ENCODE data around the gene RCBTB1. TPM values are rescaled to one million over a fixed set of nuclear protein-coding genes. Genes with fewer than 3 reads are reported as not detected.

The RCBTB1 gene
- polyA plus RNA-seq, 3 donors from 2014 or later: 6.5 to 13.0 (median 10.3) TPM

DNA sequence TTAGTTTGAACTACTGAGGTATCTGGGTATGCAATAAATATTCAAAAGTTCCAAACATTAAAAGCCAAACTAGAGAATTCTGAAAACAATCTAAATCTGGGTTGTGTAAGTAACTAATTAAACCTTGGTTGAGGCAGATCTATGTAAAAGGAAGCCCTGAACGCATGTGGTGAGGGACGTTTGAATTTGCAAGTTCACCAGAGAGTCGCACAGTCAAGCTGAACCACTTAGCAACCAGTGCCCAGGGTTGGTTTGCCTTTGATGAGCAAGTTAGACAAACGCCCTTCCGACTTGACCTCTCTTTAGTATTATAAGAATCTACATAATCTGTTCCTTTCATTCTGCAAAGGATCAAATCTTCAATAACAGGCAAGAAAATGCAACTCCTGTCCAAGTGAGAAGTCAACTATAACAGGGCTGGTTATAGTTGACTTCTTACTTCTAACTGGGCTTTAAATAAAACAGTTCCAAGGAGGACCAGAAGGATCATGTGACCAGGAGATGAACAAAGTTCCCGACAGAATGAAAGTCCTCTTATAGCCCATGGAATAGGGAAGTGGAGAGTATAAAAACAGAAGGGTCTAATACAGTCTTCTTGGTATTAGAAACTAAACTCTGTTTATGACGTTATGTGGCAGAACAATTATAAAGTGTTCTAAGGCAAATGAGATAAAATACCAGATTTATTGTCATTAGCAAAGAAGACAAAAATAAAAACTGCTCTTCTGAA is 49.0 kb downstream of the RCBTB1 start:
- peaks cover 34 to 40% (median 37%) of the 10 kb centered on the region in 3 donors for H3K36me3 Mint-ChIP-seq
- no peak overlapping the region for H3K27ac Mint-ChIP-seq
- H3K9me3 Mint-ChIP-seq: no peaks in the 10 kb centered on the region
- peaks cover 2 to 14% of the 10 kb centered on the region in 2 donors for H3K4me1 Mint-ChIP-seq
- H3K4me3 Mint-ChIP-seq: no peak overlapping the region
- no peaks in the 10 kb centered on the region for H3K27me3 Mint-ChIP-seq (ENCODE audit: low read depth in 3 of 3)
- no peak for DNase-seq

DNA sequence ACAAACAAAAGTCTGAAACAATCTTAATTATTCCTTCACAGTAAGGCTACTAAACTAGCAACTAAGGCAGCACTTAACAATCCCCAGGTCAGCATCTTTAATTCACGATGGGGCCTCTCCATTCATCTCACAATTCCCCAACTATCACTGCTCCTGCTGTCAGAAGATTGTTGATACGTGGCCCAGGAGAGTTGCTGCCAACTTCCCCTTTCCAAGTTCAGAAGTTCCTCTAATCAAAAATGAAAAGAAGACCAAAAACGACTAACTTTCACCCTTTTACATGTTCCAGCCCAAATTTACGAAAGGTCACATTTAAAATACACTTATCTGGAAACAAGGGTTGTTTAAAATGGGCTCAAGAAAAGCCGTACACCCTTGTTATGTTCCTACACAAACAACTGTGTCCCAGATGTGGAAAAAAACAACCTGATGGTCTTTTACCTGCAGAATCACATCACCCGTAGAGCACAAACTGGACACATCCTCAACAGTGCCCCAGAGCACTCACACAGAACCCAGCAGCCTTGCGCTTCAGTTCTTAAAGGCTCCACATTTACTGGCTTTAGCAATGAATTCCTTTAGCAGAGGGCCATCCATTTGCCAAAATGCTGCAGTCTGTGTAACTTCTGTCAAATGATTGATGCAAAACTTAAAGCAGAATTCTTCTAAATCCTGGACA is 51.6 kb downstream of the RCBTB1 start:
- Mint-ChIP-seq H3K9me3 (no peaks in the 10 kb centered on the region), H3K27me3 (ENCODE audit: low read depth in 3 of 3) (no peaks in the 10 kb centered on the region), H3K4me3 (no peak overlapping the region), H3K27ac (peak overlapping the region in 1 of 6 donors; percentile 6), H3K36me3 (peaks cover 27 to 31% (median 31%) of the 10 kb centered on the region in 3 donors), H3K4me1 (peaks cover 8 to 17% of the 10 kb centered on the region in 2 donors)
- no peak for DNase-seq

DNA sequence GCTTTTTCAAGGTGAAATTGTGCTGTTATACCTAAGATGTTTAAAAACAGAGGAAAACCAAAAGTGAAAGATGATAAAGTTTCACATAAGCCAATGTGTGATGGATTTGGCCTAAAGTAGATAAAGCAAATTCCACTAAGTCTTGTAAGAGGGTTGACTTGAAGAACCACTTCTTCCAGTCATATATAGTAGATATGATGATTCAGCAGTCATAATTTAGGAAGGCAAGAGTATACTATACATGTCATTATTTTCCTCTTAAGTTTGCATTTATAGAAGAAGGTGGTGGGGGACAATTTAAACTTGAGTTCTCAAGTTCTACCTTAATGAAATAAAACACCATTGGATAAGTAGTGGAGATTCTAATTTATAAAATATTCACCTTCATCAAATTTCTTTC is 52.3 kb downstream of the RCBTB1 start:
- peaks cover 25 to 31% (median 31%) of the 10 kb centered on the region in 3 donors for H3K36me3 Mint-ChIP-seq
- no peak overlapping the region for H3K4me3 Mint-ChIP-seq
- no peaks in the 10 kb centered on the region for H3K27me3 Mint-ChIP-seq (ENCODE audit: low read depth in 3 of 3)
- H3K9me3 Mint-ChIP-seq: no peaks in the 10 kb centered on the region
- DNase-seq: no peak
- no peak overlapping the region for H3K27ac Mint-ChIP-seq
- H3K4me1 Mint-ChIP-seq: peaks cover 8 to 17% of the 10 kb centered on the region in 2 donors

DNA sequence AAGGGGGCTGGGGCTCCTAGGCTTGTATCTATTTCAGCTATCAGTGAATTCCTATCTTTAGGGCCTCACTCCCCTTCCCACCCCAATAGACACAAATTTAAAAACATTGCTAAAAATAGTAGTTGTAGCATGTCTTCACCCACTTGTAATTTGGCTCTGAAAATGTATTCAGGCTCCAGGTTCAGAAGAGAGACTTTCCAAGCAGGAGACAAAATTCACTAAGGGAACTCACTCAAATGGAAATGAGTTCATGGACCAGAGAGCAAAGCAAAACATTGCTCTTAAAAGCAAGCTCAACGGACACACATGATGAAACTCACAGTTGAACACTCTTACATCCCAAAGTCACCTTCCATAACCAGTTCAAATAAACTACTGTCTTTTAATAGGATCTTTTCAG is 52.8 kb downstream of the RCBTB1 start:
- Mint-ChIP-seq H3K4me1 (peaks cover 8 to 17% of the 10 kb centered on the region in 2 donors), H3K4me3 (no peak overlapping the region), H3K27me3 (ENCODE audit: low read depth in 3 of 3) (no peaks in the 10 kb centered on the region), H3K36me3 (peaks cover 21 to 27% (median 27%) of the 10 kb centered on the region in 3 donors), H3K9me3 (no peaks in the 10 kb centered on the region), H3K27ac (peak overlapping the region in 1 of 6 donors; percentile 28)
- no peak for DNase-seq

DNA sequence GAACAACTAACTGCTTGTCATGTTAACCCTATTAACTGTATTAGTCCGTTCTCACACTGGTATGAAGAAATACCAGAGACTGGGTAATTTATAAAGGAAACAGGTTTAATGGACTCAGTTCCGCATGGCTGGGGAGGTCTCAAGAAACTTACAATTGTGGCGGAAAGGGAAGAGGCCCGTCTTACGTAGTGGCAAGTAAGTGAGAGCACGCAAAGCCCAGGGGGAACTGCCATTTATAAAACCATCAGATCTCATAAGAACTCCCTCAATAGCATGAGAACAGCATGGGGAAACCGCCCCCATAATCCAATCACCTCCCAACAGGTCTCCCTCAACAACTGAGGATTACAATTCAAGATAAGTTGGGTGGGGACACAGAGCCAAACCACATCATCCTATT is 54.9 kb downstream of the RCBTB1 start:
- H3K4me1 Mint-ChIP-seq: peaks cover 8 to 17% of the 10 kb centered on the region in 2 donors
- no peaks in the 10 kb centered on the region for H3K9me3 Mint-ChIP-seq
- peak overlapping the region in 5 of 6 donors; percentile 13 to 80 (median 55) for H3K27ac Mint-ChIP-seq
- no peak for DNase-seq
- no peak overlapping the region for H3K4me3 Mint-ChIP-seq
- peaks cover 18 to 25% (median 19%) of the 10 kb centered on the region in 3 donors for H3K36me3 Mint-ChIP-seq
- no peaks in the 10 kb centered on the region for H3K27me3 Mint-ChIP-seq (ENCODE audit: low read depth in 3 of 3)

DNA sequence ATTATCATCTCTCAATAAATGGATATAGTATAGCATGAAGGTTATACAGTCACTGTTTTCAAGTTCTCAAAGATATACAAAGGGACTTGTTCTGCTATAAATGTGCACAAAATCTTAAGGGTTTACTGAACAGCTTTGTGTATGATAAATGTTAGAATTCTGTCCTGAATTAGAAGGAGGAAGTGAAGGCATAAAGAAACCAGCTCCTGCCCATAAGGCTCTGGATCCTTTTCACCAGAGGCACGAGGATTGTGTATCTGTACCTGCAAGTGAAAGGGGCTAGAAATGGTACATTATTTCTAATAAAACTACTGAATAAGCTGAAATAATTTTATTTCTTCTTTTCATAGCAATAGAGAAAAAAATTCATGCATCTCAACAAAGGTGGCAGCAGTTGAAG is 57.2 kb downstream of the RCBTB1 start:
- no peak for DNase-seq
- peaks cover 12 to 28% (median 15%) of the 10 kb centered on the region in 3 donors for H3K36me3 Mint-ChIP-seq
- H3K9me3 Mint-ChIP-seq: no peaks in the 10 kb centered on the region
- peak overlapping the region in 4 of 6 donors; percentile 21 to 72 (median 62) for H3K27ac Mint-ChIP-seq
- no peaks in the 10 kb centered on the region for H3K27me3 Mint-ChIP-seq (ENCODE audit: low read depth in 3 of 3)
- H3K4me3 Mint-ChIP-seq: no peak overlapping the region
- H3K4me1 Mint-ChIP-seq: peaks cover 8 to 17% of the 10 kb centered on the region in 2 donors

DNA sequence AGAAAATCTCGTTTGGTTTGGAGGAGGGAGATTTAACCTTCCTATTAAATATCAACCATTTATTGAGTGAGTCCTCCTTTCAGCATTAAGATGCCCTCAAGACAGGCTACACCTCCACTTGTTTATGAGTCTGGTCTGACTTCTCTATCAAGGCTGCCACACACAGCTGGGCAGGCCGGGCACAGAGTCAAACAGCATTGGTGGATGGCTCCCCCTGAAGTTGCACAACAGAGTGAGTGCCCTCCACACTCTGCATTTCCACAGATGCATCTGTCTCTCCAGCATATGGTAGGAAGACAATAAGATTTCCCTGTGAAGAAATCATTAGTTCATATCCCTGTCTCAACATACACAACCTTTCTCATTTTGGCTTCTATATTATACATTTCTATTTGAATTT is 58.2 kb downstream of the RCBTB1 start:
- Mint-ChIP-seq H3K36me3 (peaks cover 11 to 28% (median 18%) of the 10 kb centered on the region in 3 donors), H3K4me1 (peaks cover 6 to 17% of the 10 kb centered on the region in 2 donors), H3K9me3 (no peaks in the 10 kb centered on the region), H3K27me3 (ENCODE audit: low read depth in 3 of 3) (no peaks in the 10 kb centered on the region), H3K4me3 (no peak overlapping the region), H3K27ac (peak overlapping the region in 5 of 6 donors; percentile 20 to 60 (median 40))
- DNase-seq: no peak

DNA sequence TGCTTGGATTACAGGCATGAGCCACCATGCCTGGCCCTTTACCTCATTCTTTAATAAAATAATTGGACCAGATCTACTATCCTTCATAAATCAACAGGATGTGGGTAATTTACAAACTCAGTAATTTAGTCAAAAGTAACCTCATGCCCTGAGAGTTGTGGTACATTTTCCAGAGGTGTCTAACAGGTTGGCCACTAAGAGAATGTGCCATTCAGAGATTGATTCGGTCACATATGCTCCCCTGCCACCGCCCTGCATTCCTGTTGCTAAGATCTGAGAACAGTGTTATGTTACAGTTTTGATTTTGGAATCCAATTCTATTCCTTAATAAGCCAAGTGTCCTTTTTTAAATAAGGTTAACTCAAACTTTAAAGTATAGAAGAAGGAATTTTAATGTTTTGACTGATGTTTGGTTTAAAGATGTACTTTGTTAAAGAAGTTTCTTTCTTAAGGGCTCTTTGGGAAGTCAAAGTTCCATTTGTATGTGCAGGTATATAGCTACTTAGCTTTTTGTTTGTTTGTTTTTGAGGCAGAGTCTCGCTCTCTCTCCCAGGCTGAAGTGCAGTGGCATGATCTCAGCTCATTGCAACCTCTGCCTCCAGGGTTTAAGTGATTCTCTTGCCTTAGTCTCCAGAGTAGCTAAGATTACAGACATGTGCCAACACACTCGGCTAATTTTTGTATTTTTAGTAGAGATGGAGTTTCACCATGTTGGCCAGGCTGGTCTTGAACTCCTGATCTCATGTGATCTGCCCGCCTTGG is 60.4 kb downstream of the RCBTB1 start:
- Mint-ChIP-seq H3K27ac (peak overlapping the region in 2 of 6 donors; percentile 34 to 40), H3K27me3 (ENCODE audit: low read depth in 3 of 3) (peaks cover 0 to 1% (median 0%) of the 10 kb centered on the region in 3 donors), H3K9me3 (no peaks in the 10 kb centered on the region), H3K36me3 (peaks cover 11 to 29% (median 22%) of the 10 kb centered on the region in 3 donors), H3K4me3 (no peak overlapping the region), H3K4me1 (no peaks in the 10 kb centered on the region)
- DNase-seq: no peak

DNA sequence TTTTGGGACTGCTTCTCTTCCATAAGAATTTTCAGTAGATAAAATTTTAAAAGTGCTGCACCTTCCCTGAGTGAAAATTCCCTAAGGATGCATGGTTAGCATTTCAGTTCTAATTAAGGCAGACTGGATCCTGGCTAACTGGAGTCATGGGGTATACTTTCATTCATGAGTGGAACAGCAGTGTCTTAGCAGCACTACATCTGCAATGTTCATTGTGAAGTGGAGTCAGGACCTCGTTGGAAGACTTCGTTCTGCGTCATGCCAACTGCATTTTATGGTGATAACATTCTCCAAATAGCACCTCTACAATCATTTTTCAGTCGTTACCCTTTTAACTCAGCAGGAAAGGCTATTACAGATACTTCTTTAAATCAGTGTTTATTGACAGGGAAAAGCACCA is 64.1 kb downstream of the RCBTB1 start:
- Mint-ChIP-seq H3K36me3 (peaks cover 17 to 35% (median 33%) of the 10 kb centered on the region in 3 donors), H3K27ac (peak overlapping the region in 1 of 6 donors; percentile 60)

DNA sequence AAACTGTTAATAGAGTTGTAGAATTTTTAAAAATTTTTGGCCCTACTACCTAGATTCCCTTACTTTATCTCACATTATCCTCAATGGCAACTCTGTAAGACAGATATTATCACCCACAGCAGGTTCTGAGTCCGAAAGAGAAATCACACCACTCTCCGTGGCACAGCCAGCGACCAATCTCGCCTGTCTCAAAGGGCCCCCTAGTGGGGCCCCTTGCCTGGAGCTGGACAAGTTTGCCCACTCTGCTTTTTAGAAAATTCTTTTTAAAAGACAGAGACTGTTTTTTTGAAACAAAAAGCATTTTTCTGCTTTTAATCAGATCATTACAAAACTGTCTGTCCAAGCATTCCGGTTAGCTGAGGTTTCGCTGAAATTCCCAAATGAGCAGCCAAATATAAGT is 67.9 kb downstream of the RCBTB1 start:
- H3K4me3 Mint-ChIP-seq: no peak overlapping the region
- peak overlapping the region in 1 of 6 donors; percentile 62 for H3K27ac Mint-ChIP-seq
- H3K27me3 Mint-ChIP-seq (ENCODE audit: low read depth in 3 of 3): peaks cover 0 to 3% (median 0%) of the 10 kb centered on the region in 3 donors
- H3K36me3 Mint-ChIP-seq: peaks cover 22 to 49% (median 46%) of the 10 kb centered on the region in 3 donors
- H3K4me1 Mint-ChIP-seq: peaks cover 1 to 6% of the 10 kb centered on the region in 2 donors
- H3K9me3 Mint-ChIP-seq: no peaks in the 10 kb centered on the region
- no peak for DNase-seq

More for the DNA sequence above, 64.1 kb downstream of the RCBTB1 start:
- peaks cover 0 to 2% of the 10 kb centered on the region in 2 donors for H3K4me1 Mint-ChIP-seq
- no peak for DNase-seq
- no peaks in the 10 kb centered on the region for H3K9me3 Mint-ChIP-seq
- H3K27me3 Mint-ChIP-seq (ENCODE audit: low read depth in 3 of 3): peaks cover 0 to 3% (median 0%) of the 10 kb centered on the region in 3 donors
- H3K4me3 Mint-ChIP-seq: no peak overlapping the region

DNA sequence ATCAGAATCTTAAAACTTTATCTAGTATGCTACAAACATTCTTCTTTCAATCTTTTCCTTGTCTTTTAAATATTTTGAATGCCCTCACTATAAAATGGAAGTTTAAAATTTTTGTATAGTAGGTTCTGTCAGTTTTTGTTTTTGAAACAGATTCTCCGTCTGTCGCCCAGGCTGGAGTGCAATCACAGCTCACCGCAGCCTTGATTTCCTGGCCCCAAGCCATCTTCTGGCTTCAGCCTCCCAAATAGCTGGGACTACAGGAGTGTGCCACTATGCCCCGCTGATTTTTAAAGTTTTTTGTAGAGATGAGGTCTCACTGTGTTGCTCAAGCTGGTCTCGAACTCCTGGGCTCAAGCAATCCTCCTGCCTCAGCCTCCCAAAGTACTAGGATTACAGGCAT is 68.9 kb downstream of the RCBTB1 start:
- H3K36me3 Mint-ChIP-seq: peaks cover 25 to 57% (median 46%) of the 10 kb centered on the region in 3 donors

DNA sequence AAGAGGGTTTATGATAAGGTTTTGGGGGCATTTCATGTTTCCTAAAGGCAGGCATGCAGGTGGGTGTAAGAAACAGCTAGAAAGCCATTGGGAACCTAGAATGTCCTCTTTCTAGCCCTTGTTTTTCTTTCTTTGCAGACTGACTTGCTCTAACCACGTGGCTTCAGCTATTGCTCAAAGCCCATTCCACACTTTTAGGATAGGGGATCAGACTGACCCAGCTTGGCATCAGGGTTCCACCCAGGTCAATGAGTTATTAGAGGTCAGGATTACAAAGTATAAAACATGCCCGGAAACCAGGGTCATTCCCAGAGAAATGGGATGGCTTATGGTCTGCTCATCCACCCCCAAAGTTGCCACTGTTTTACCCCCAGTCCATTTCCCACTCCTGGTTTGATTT is 72.8 kb downstream of the RCBTB1 start:
- no peak overlapping the region for H3K4me3 Mint-ChIP-seq
- H3K36me3 Mint-ChIP-seq: peaks cover 17 to 52% (median 38%) of the 10 kb centered on the region in 3 donors
- DNase-seq: no peak
- H3K9me3 Mint-ChIP-seq: no peaks in the 10 kb centered on the region
- H3K27me3 Mint-ChIP-seq (ENCODE audit: low read depth in 3 of 3): no peaks in the 10 kb centered on the region
- peak overlapping the region in 2 of 6 donors; percentile 5 to 64 for H3K27ac Mint-ChIP-seq
- H3K4me1 Mint-ChIP-seq: peaks cover 12 to 29% of the 10 kb centered on the region in 2 donors

More for the DNA sequence above, 68.9 kb downstream of the RCBTB1 start:
- no peaks in the 10 kb centered on the region for H3K9me3 Mint-ChIP-seq
- H3K4me3 Mint-ChIP-seq: no peak overlapping the region
- DNase-seq: no peak
- H3K4me1 Mint-ChIP-seq: peaks cover 6 to 9% of the 10 kb centered on the region in 2 donors
- H3K27ac Mint-ChIP-seq: peak overlapping the region in 1 of 6 donors; percentile 24
- H3K27me3 Mint-ChIP-seq (ENCODE audit: low read depth in 3 of 3): peaks cover 0 to 3% (median 0%) of the 10 kb centered on the region in 3 donors

DNA sequence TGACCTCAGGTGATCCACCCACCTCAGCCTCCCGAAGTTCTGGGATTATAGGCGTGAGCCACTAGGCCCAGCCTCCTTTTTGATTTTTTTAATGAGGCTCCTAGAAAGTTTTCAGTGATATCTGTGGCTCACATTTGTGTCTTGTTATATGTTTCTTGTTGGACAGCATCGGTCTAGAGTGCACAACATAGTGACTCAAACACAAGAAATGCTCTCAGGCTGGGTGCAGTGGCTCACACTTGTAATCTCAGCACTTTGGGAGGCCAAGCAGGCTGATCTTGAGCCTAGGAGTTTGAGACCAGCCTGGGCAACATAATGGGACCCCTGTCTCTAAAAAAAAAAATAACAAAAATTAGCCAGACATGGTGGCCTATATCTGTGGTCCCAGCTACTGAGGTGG is 81.4 kb downstream of the RCBTB1 start:
- no peaks in the 10 kb centered on the region for H3K27me3 Mint-ChIP-seq (ENCODE audit: low read depth in 3 of 3)
- peaks cover 30 to 51% of the 10 kb centered on the region in 2 donors for H3K4me1 Mint-ChIP-seq
- DNase-seq: no peak
- no peak overlapping the region for H3K27ac Mint-ChIP-seq
- H3K4me3 Mint-ChIP-seq: no peak overlapping the region
- H3K9me3 Mint-ChIP-seq: no peaks in the 10 kb centered on the region
- peaks cover 4 to 12% (median 10%) of the 10 kb centered on the region in 3 donors for H3K36me3 Mint-ChIP-seq

Measured in immature natural killer cell (primary cell).